HG02938 (cell line): Measurements from ENCODE around the gene LRRC4C.
"Not testable (repeated sequence)": the region's sequence is repeated elsewhere in the genome, so short reads cannot be mapped to it uniquely, and the experiment has no call there.

Experiments
- ATAC-seq: cut with Tn5 transposase; IDR thresholded peaks from one replicate; pipeline ENCODE4 v1.9.1; 2021; ENCODE audit warnings: mild to moderate bottlenecking, moderate library complexity; ENCODE audit not compliant: unreplicated experiment

LRRC4C gene

DNA sequence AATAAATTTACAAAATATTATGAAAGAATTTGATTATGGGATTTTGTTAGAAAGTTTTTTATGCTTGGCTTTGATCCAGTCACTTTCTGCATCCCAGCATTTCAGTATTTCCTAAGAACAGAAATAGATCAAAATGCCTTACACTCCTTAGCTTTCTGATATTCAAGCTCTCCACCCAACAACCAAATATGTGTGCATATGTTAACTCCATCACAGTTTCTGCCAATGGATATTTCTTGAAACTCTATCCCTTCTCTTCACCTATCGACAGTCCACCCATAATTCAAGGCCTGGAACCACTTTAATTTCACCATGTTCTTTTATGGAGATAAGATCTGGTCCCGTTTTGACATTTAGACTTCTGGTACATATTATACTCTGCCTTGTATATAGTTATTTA is 565.0 kb downstream of the LRRC4C start:
- no peak for ATAC-seq

DNA sequence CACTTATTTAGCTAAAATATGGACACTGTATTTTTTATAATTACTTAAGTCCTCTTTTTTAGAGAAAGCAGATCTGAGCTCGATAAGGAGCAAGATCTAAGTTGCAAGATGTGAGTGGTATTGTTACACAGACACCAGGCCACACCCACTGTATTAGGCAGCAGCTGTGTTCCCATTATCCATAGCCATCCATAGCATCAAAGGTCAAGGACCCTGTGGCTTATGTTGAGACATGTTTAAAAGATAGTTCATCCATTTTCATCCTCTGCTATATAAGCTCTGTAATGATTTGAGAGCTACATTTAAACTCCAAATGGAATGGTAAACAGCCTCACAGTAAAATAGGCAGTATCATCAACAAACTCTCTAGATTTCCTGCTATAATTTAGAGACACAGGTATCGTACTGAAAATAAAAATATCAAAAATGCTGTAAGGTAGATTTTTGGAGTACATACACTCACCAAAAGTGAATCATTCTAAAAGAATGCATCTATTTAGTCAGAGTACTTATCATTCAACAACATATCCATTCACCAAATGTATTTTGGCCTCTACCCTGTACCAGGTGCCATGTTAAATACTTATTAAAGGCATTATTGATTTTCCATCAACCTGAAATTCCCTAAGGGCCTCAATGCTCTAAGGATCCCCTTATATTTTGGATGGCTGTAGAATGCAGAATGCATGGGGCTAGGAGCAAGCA is 574.0 kb downstream of the LRRC4C start:
- ATAC-seq, result no peak

DNA sequence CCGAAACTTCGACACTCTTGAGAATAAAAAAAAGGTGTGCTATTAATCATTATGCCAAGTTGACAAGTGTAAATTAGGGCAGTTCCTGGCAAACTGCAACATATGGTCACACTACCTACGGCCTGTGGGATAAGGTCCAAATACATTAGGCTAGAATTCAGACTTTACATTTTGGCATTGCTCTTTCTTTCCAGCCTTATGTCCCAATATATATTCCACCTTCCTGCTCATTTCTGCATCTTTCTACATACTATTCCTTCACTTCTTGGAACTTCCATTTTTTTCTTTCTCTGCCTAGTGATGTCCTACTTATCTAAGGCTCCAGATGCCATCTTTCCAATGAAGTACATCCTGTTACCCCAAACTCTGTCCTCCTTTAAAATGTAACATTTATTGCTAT is 577.2 kb downstream of the LRRC4C start:
- no peak for ATAC-seq

DNA sequence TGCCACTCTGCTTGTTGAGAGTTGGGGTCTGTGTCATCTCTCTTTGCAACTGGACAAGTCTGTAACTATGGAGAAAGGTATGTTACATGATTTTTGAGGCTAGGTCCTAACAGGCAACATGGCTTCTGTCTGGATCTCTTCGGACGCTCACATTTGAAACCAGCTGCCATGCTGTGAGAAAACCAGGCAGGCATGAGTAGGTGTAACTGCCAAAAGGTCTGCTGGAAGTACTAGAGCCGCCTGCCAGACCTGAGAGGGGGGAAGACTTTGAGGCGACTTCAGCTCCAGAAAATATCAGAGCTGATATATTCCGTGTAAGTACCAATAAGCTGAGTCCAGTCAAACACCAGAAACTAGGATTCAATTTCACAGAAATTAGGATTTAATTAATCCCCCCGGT is 579.5 kb downstream of the LRRC4C start:
- no peak for ATAC-seq

DNA sequence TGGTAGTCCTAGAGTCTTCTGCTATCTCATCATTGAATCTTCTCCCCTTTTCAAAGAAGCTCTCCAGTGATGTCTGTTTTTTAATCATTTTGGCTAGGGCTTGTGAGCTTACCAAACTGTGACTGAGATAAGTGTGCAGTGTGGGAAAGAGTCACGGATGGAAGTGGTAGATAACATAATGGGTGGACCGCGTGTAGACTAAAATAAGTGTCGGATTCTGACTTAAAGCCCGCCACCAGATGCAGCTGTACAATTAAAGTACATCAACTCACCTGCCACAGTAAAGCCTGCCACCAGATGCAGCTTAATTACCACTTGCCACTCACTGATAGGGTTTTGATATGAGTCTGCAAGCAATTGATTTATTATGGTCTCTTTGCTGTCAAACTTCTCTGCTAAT is 581.5 kb downstream of the LRRC4C start:
- ATAC-seq, result no peak

DNA sequence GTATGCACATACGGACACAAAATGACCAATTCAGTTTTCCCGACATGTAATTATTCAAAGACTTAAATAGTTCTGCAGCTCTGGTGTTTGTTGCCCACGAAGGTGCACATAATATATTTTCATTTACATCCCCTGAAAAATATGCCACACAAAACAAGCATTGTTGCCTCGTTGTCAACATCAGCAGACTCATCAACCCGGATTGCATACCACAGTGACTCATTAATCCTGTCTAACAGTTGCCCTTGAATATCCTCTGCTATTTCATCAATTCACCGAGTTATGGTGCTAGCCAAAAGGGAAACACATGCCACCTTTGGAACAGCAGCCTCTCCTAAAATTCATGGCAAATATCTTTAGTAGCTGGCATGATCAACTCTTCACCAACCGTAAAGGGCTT is 582.2 kb downstream of the LRRC4C start:
- no peak for ATAC-seq

DNA sequence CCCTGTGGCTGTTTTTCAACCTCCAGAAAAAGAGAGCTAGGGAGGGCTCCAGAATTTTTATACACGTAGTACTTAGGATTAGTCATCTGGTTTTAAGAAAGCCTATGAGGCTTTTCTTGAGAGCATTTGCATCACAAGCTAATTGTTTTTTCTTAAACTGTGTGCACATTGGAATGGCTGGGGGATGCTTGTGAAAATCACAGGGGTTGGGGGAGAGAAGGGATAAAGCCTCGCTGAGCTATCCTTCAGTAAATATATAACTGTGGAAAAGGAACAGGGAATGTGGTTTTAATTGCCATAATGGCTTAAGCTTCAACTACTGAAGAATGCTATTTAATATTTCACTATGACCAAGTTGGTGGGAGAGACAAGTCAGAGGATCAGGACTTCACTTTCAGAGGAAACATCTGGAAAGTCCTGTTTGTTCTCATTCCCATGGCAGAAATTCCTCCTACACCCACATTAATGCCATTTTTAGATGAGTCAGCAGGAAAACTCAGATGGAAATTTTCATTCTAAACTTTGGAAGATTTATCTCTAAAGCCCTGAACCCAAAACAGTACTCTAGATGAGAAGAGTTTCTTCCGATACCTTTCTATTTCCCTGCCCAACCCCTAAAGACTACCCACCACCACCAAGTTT is 591.3 kb downstream of the LRRC4C start:
- ATAC-seq, result no peak

DNA sequence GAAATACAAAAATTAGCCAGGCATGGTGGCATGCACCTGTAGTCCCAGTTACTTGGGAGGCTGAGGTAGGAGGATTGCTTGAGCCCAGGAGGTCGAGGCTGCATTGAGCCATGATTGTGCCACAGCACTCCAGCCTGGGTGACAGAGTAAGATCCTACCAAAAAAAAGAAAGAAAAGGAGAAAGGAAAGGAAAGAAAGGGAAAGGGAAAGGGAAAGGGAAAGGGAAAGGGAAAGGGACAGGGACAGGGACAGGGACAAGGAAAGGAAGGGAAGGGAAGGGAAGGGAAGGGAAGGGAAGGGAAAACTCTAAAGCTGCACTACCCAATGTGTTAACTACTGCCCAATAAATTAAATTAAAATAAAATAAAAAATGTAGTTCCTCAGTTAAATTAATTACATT is 601.7 kb downstream of the LRRC4C start:
- not testable (repeated sequence) for ATAC-seq

DNA sequence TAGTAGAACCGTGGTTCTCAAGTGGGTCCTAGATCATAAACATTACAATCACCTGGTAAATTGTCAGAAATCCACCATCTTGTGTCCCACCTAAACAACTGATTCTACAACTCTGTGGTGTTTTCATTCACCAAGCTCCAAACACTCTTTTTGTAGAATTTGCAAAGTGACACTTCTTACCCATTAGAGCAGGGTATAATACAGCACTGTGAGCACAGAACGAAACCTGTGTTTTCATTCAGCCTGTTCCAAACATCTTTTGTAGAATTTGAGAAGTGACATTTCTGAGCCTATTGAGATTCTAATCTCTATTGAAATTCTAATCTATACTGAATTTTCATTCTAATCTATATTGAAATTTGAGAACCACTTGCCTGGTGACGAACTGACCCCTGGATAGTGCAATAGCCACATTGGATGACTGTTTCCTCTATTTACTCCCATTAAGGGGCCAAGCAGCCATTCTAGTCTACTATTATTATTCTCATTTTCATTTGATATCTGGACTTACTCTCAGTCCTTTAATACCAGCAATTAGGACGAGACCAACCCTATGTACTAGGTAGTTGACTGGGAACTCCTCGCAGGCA is 616.6 kb downstream of the LRRC4C start:
- ATAC-seq, result no peak

DNA sequence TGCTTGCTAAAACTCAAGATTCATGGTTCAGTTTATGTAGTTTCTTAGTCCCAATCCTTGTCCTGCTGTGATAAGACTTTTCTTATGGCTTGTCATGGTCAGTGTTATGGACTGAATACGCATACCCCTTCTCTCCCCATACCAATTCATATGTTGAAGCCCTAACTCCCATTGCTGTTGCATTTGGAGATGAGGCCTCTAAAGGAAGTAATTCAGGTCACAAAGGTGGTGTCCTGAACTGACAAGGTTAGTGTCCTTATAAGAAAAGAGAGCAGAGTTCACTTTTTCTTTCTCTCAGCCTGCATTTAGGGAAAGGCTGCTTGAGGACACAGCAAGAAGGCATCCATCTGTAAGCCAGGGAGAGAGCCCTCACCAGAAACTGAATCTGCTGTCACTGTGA is 618.2 kb downstream of the LRRC4C start:
- ATAC-seq, result no peak

DNA sequence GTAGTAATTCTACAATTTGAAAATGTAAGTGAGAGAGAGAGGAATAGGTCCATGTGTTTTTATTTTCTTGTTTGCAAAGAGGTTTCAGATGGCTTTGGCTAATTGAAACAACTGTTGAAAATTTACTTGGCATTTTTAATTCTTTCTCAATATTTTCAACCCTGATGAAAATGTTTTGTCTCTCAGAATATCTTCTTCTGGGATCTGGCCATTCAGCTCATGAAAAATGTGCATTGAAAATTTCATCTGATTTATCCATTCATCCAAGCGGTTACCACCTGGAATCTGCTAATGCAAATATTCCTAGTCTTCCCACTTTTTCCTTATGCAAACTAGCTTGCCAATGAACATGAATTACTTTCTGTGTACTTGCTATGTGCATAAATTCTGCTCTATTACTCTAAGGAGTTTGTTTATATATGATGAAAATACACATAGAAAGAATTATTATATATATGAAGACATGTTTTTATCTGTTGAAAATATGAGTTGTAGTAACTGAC is 621.2 kb downstream of the LRRC4C start:
- ATAC-seq, result no peak

DNA sequence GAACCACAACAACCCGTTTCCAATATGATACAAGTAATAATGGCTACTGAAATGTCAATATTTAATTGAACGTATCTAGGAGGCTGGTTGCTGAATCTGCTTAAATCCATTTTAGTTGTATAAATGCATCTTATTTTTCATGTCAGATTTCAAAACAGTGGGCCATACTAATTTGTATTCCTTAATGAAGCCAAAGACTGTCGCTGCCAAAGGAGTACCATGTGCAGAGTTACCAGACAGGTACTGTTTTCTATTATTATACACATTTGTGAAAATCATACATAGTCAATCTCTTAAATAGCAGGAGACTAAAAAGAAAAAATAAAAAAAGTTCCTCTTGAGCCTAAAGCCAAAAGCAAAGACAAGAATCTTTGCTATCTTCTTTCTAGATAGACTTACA is 632.3 kb downstream of the LRRC4C start:
- ATAC-seq, result no peak

DNA sequence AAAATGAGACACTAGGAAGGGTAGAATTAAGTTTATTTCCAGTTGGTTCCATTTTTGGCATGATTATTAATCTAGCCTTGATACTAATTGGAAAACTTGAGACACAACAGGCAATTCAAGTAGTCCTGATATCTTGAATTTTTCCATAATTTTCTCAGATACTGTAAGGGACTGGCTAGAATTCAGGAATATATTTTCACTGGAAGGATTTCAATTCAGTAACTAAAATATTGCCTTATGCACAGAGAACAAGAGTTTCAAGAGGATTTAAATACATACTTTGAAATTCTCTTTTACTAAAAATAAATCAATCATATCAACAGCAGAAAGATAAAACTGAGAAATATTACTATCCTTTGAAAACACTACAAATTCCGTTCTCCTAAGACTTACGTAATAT is 632.9 kb downstream of the LRRC4C start:
- ATAC-seq, result no peak

DNA sequence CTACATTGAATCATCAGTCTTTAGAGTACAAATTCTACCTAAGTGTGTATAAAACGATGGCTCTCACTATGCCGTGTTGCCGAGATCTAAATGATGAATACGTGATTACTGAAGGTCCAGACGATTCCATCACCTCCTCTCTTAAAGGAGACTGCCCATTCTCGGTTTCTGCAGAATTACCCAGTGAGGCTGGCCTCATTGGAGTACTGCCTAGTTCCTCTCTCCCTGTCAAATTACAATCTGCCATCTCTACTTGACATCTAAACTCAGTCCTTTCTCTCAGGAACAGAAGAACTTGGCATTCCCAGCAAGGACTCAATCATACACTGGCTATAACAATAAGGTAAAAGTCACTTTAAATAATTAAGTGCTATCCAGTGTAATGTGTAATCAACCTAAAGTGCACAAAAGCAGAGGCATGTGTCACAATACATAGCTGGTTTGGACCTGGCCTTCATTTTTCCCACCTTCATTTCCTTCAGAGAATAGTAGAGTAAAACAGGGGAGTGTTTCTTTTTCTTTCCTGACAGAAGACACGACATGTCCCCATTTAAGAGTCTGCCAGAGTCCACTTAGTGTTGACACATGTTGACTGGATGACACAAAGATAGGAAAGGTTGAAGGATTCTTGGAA is 634.1 kb downstream of the LRRC4C start:
- no peak for ATAC-seq

DNA sequence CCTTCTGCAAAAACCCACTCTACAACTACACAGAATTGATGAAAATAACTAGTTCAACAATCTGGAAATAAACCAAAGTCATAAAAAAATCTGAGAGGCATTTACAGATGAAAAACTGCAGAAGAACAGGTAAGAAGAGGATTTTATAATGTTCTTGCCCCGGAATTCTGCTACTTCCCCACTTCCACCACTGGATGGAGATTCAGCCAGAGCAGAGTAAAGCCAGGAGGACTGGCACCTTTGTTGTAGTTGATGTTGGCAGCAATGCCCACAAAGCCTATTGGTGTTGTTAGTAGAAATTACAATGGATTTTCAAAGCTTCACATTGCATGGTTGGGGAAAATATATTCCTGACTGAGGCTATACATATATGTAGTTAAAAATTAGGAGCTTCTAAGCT is 640.2 kb downstream of the LRRC4C start:
- no peak for ATAC-seq

DNA sequence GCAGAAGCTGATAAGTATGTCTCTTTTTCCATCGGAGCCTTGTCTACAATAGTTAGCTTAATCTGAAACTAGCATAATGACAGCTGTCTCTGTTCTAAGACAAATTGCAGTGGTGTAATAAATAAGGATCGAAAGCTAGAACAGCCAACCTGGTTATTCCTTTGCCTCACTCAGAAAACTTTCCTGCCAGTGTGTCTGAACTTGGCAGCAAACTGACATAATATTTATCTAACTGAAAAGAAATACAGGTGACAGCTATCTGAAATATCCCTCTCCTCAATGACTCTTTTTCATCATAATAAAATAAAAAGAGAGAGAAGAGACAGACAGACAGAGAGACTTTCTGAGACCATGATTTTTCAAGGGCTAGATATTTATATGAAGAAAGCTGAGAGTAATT is 642.5 kb downstream of the LRRC4C start:
- ATAC-seq, result no peak

DNA sequence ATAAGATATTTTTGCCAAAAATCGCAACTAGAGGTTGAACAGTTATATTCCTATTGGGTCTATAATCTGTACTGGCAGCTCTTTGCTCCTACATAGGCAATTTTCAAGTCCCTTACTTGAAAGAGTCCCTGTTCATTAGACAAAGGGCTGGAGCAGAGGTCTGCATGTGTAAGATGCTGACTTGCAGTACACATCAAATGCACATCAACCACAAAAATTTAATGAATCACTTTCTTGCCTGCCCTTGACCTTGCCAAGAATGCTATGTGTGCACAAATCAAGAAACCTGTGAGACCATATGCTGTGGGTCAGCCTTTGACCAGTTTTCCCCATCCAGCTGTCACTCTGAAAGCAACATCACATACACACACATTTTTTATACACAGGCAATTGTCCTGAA is 661.5 kb downstream of the LRRC4C start:
- ATAC-seq, result no peak

DNA sequence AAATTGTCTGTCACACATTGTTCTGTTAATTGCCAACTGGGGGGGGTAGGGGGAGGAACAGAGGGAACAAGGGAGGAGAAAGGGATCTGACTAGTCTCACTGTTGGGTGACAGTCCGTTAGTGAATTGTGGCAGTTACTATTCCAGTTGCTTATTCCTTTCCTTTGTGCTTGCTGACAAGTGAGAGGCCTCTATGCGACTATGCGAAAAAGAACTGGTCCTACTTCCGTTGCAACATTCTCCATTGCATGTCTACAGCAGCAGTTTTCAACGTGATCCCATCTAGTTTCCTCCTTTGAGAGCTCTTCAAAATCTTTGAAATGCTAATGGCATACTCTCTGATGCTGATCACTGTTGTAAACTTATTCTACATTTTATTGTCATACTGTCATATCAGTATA is 672.2 kb downstream of the LRRC4C start:
- no peak for ATAC-seq

DNA sequence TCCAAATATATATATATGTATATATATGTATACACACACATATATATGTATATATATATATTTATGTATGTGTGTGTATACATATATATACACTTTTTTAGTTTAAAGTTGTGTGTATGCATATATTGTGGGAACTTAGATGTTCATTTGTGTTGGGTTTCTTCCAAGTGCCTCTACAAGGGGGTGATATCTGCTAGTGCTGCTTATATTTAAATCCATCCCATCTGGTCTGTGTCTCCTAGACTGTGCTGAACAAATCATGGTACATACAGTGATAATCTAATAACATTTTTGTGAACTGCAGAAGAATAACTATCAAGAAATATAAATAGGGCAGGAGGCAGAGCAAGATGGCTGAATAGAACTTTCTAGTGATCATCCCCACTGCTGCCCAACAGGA is 696.4 kb downstream of the LRRC4C start:
- ATAC-seq, result no peak

DNA sequence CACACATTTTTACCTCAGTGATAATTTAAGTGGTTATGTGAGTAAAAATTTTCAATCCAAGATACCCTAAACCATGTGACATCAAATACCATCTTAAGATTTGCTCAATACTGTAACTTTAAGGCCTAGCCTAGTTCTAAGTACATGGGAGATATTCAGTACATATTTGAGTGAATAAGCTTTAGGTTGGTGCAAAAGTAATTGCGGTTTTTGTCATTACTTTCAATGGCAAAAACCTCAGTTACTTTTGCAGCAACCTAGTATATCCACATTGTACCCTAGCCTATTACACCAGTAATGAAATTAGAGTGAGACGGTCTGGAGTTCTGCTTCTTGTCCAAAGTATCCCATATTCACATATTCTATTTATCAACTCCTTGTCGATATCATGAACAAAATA is 700.1 kb downstream of the LRRC4C start:
- no peak for ATAC-seq

DNA sequence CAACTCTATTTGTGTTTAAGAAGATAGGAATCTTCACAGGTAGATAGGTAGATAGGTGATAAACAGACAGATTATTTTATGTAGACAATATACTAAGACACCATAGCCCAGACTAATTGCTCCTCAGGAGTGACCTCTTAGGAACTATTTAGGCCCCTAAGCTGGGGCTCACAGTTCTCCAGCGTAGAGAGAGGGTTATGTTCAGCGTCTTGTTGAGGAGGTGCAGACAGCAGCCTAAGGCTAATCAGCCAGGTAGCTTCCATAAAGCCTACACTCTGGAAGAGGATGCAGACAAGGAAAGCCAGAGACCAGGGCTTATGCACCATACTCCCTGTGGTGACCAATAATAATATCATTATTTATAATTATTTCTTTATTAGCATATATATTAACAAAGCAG is 705.2 kb downstream of the LRRC4C start:
- ATAC-seq, result no peak

DNA sequence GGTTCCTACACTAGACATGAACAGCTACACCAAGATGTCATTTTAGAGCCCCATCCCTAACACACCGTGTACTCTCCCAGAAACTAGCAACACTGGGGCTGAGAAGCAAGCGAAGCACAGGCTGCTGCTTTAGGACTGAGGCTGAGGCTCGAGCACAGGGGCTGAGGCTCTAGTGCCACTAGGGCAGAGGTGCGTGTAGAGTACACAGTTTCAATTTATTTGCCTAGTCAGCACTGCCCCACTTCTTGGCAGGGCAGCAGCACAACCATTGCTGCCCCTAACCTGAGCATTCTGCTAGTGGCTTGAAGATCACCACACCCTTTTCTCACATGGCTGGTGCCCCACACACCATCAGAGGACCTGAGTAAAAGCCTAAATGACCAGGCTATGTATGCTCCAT is 713.2 kb downstream of the LRRC4C start:
- no peak for ATAC-seq
